OCI-LY3 (cell line): ENCODE measurements around the gene NUDT19.
"Not testable (repeated sequence)": the region's sequence is repeated elsewhere in the genome, so short reads cannot be mapped to it uniquely, and the experiment has no call there.

Experiments used
- H2AFZ ChIP-seq: fragments of 200-600, 300-600 bp; shearing (Covaris generic); 2 replicates; pipeline ENCODE4 v1.6.0; 2014; ENCODE audit warnings: antibody characterized with exemption, low read depth, low read length
- H3K27ac ChIP-seq: fragments of 200-600, 300-600 bp; sonication (generic); 2 replicates; pipeline ENCODE4 v1.5.1; 2014; ENCODE audit warnings: mild to moderate bottlenecking, low read length, moderate library complexity, mixed read lengths
- H3K27me3 ChIP-seq: fragments of 200-600, 300-600 bp; sonication (generic); 2 replicates; pipeline ENCODE4 v1.6.1; 2014; ENCODE audit warnings: low read depth, low read length, mixed read lengths
- H3K36me3 ChIP-seq: fragments of 200-600, 300-600 bp; sonication (generic); replicated peaks from 2 replicates; pipeline ENCODE3; 2014; ENCODE audit warnings: low read depth, low read length, mixed read lengths
- H3K4me1 ChIP-seq: fragments of 300-600, 200-600 bp; sonication (generic); 2 replicates; pipeline ENCODE4 v1.6.1; 2014; ENCODE audit warnings: low read length, mixed read lengths
- H3K4me2 ChIP-seq: fragments of 200-600, 300-600 bp; sonication (generic); 2 replicates; pipeline ENCODE4 v1.6.1; 2014; ENCODE audit warnings: low read length, mixed read lengths
- H3K4me3 ChIP-seq: fragments of 300-600, 200-600 bp; sonication (generic); 2 replicates; pipeline ENCODE4 v1.5.1; 2014; ENCODE audit warnings: antibody characterized with exemption, mild to moderate bottlenecking, low read length, moderate library complexity
- H3K79me2 ChIP-seq: fragments of 300-600, 200-600 bp; shearing (Covaris generic); 2 replicates; pipeline ENCODE4 v1.6.1; 2014; ENCODE audit warnings: mild to moderate bottlenecking, low read length, mixed read lengths
- H3K9ac ChIP-seq: fragments of 300-600, 200-600 bp; shearing (Covaris generic); 2 replicates; pipeline ENCODE4 v1.6.0; 2014; ENCODE audit warnings: mild to moderate bottlenecking, low read length, moderate library complexity
- H3K9me3 ChIP-seq: fragments of 200-600, 300-600 bp; shearing (Covaris generic); 2 replicates; pipeline ENCODE4 v1.6.1; 2014; ENCODE audit warnings: low read length, mixed read lengths; ENCODE audit not compliant: insufficient read depth
- H4K20me1 ChIP-seq: fragments of 200-600, 300-600 bp; sonication (generic); 2 replicates; pipeline ENCODE4 v1.6.1; 2016; ENCODE audit warnings: low read length, mixed read lengths; ENCODE audit not compliant: insufficient read depth
- EZH2phosphoT487 ChIP-seq: fragments of 200-600 bp; shearing (Covaris generic); IDR thresholded peaks from 2 replicates; pipeline ENCODE4 v1.6.1; 2018; ENCODE audit warnings: antibody characterized with exemption, mixed run types, low read depth
- TF ChIP-seq, protein P1 (sequence below): fragments of 200-600, 300-600 bp; sonication (generic); IDR thresholded peaks from 2 replicates; pipeline ENCODE4 v1.5.1; 2014; ENCODE audit warnings: antibody characterized with exemption, low read length, low read depth

Gene NUDT19

GRCh38 chr19:32691952-32692726 is 518 bp downstream of the NUDT19 start:
- Histone ChIP-seq H3K79me2 (peaks cover 64% of the 10 kb centered on the region), H3K27ac (peak overlapping the region; percentile 58)

DNA sequence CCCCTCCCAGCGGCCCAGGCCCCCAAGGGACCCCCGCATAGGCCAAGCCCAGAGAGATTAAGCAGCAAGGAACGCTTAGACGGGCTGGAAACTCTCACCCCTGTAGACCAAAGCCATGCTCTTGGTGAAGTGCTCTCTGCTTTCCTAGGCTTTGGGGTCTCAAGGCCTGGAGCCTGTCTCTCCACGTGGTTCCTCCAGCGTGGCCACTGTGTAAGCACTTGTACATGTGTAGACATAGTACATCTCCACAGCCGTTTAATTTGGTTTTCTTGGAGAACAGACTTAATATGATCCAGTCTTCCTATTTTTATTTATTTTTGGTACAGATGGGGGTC is 1.1 kb downstream of the NUDT19 start:
- H3K79me2 ChIP-seq, result peaks cover 70% of the 10 kb centered on the region
- H3K9ac ChIP-seq, result peak overlapping the region; percentile 94
- H3K4me2 ChIP-seq, result peak overlapping the region; percentile 97
- H3K9me3 ChIP-seq, result no peaks in the 10 kb centered on the region
- H4K20me1 ChIP-seq, result peaks cover 25% of the 10 kb centered on the region
- TF ChIP-seq, protein P1, sequence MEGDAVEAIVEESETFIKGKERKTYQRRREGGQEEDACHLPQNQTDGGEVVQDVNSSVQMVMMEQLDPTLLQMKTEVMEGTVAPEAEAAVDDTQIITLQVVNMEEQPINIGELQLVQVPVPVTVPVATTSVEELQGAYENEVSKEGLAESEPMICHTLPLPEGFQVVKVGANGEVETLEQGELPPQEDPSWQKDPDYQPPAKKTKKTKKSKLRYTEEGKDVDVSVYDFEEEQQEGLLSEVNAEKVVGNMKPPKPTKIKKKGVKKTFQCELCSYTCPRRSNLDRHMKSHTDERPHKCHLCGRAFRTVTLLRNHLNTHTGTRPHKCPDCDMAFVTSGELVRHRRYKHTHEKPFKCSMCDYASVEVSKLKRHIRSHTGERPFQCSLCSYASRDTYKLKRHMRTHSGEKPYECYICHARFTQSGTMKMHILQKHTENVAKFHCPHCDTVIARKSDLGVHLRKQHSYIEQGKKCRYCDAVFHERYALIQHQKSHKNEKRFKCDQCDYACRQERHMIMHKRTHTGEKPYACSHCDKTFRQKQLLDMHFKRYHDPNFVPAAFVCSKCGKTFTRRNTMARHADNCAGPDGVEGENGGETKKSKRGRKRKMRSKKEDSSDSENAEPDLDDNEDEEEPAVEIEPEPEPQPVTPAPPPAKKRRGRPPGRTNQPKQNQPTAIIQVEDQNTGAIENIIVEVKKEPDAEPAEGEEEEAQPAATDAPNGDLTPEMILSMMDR, result no peak
- no peak for TF ChIP-seq EZH2phosphoT487
- peaks cover 3% of the 10 kb centered on the region for H3K36me3 ChIP-seq
- H3K27ac ChIP-seq, result peak overlapping the region; percentile 58
- H3K4me3 ChIP-seq, result peak overlapping the region; percentile 90
- H2AFZ ChIP-seq, result peak overlapping the region; percentile 35; the same call in 1 of the 2 replicates
- peaks cover 27% of the 10 kb centered on the region for H3K4me1 ChIP-seq
- no peaks in the 10 kb centered on the region for H3K27me3 ChIP-seq

More at GRCh38 chr19:32691952-32692726, 518 bp downstream of the NUDT19 start:
- no peaks in the 10 kb centered on the region for H3K27me3 ChIP-seq
- peak overlapping the region; percentile 90 for H3K4me3 ChIP-seq
- H3K4me1 ChIP-seq, result peaks cover 27% of the 10 kb centered on the region
- peak overlapping the region; percentile 94 for H3K9ac ChIP-seq
- H4K20me1 ChIP-seq, result peaks cover 20% of the 10 kb centered on the region
- no peaks in the 10 kb centered on the region for H3K9me3 ChIP-seq
- peak overlapping the region; percentile 97 for H3K4me2 ChIP-seq
- peaks cover 3% of the 10 kb centered on the region for H3K36me3 ChIP-seq
- H2AFZ ChIP-seq, result peak overlapping the region; percentile 90; the same call in 1 of the 2 replicates
- TF ChIP-seq, protein P1, result no peak
- no peak for TF ChIP-seq EZH2phosphoT487

- not testable (repeated sequence) for H3K27me3 ChIP-seq, H3K27ac ChIP-seq, H3K36me3 ChIP-seq, H2AFZ ChIP-seq, H3K9me3 ChIP-seq
- Histone ChIP-seq H3K4me3 (peak overlapping the region; percentile 90), H3K4me2 (peak overlapping the region; percentile 97), H3K9ac (peak overlapping the region; percentile 94), H4K20me1 (peaks cover 29% of the 10 kb centered on the region), H3K79me2 (peaks cover 77% of the 10 kb centered on the region), H3K4me1 (peaks cover 27% of the 10 kb centered on the region)
These were observed 1.8 kb downstream of the NUDT19 start for GRCh38 chr19:32693151-32694108.

GRCh38 chr19:32694316-32694715 is 2.7 kb downstream of the NUDT19 start:
- Histone ChIP-seq H3K4me3 (peak overlapping the region; percentile 90), H3K4me2 (peak overlapping the region; percentile 97), H3K79me2 (peaks cover 86% of the 10 kb centered on the region), H3K4me1 (peaks cover 27% of the 10 kb centered on the region), H4K20me1 (peaks cover 29% of the 10 kb centered on the region)
- not testable (repeated sequence) for H3K9me3 ChIP-seq, H3K36me3 ChIP-seq, H2AFZ ChIP-seq, H3K27ac ChIP-seq, H3K9ac ChIP-seq, H3K27me3 ChIP-seq

- not testable (repeated sequence) for H3K4me2 ChIP-seq, H3K36me3 ChIP-seq, H3K27ac ChIP-seq, H3K4me3 ChIP-seq, H3K9me3 ChIP-seq, H2AFZ ChIP-seq, H3K27me3 ChIP-seq, H3K9ac ChIP-seq
- H4K20me1 ChIP-seq, result peaks cover 29% of the 10 kb centered on the region
- peaks cover 91% of the 10 kb centered on the region for H3K79me2 ChIP-seq
- peaks cover 27% of the 10 kb centered on the region for H3K4me1 ChIP-seq
These were observed 3.2 kb downstream of the NUDT19 start for GRCh38 chr19:32694851-32695250.

GRCh38 chr19:32695506-32695905 is 3.9 kb downstream of the NUDT19 start:
- not testable (repeated sequence) for H3K36me3 ChIP-seq, H3K4me2 ChIP-seq, H3K9me3 ChIP-seq, H3K27ac ChIP-seq, H3K4me3 ChIP-seq, H3K27me3 ChIP-seq, H2AFZ ChIP-seq, H3K9ac ChIP-seq
- H4K20me1 ChIP-seq, result peaks cover 32% of the 10 kb centered on the region
- H3K4me1 ChIP-seq, result peaks cover 24% of the 10 kb centered on the region
- H3K79me2 ChIP-seq, result peaks cover 98% of the 10 kb centered on the region

GRCh38 chr19:32696771-32697170 is 5.2 kb downstream of the NUDT19 start:
- H3K9me3 ChIP-seq, H3K27me3 ChIP-seq, H3K4me3 ChIP-seq, H3K9ac ChIP-seq, H3K27ac ChIP-seq, H2AFZ ChIP-seq, H3K4me2 ChIP-seq: not testable (repeated sequence)
- H4K20me1 ChIP-seq, result peaks cover 39% of the 10 kb centered on the region
- peaks cover 100% of the 10 kb centered on the region for H3K79me2 ChIP-seq
- H3K4me1 ChIP-seq, result peaks cover 15% of the 10 kb centered on the region
- peaks cover 21% of the 10 kb centered on the region for H3K36me3 ChIP-seq
